IMR-90 (cell line): Measurements from ENCODE around the gene OR52W1.

Experiments used
- CTCF ChIP-seq: conservative IDR thresholded peaks from 2 replicates; pipeline ENCODE4 v1.5.1; 2012; ENCODE audit warnings: mild to moderate bottlenecking, low read depth, low read length, improper control_type of control experiment
- RFX5 ChIP-seq: IDR thresholded peaks from 2 replicates; pipeline ENCODE4 v1.8.0; 2012; ENCODE audit warnings: low read depth, mild to moderate bottlenecking, low read length, moderate library complexity

- TF ChIP-seq CTCF (no peak), RFX5 (no peak)
Measured at GRCh38 chr11:6196396-6196795, 2.6 kb upstream of the OR52W1 start.
